Loucy (cell line): ENCODE data around the gene TMEM258.

Experiments
- H2AFZ ChIP-seq: fragments of 200-600 bp; sonication (generic); 2 replicates; pipeline ENCODE4 v1.6.0; 2016; ENCODE audit warnings: antibody characterized with exemption, mild to moderate bottlenecking, low read length, moderate library complexity
- H3F3A ChIP-seq: fragments of 200-600 bp; 2 replicates; pipeline ENCODE4 v1.6.0; 2016; ENCODE audit warnings: antibody characterized with exemption, low read depth, mild to moderate bottlenecking
- H3K27me3 ChIP-seq: fragments of 200-600 bp; sonication (generic); 2 replicates; pipeline ENCODE4 v1.6.1; 2014; ENCODE audit warnings: low read length, mild to moderate bottlenecking; ENCODE audit not compliant: insufficient read depth, poor library complexity, severe bottlenecking
- H3K36me3 ChIP-seq: fragments of 200-600 bp; sonication (generic); 2 replicates; pipeline ENCODE4 v1.6.1; 2016; ENCODE audit warnings: low read length; ENCODE audit not compliant: insufficient read depth
- H3K4me1 ChIP-seq: fragments of 200-600 bp; sonication (generic); 2 replicates; pipeline ENCODE4 v1.5.1; 2014; ENCODE audit warnings: low read length, mild to moderate bottlenecking; ENCODE audit not compliant: insufficient read depth, poor library complexity, severe bottlenecking
- H3K4me2 ChIP-seq: fragments of 200-600 bp; sonication (generic); 2 replicates; pipeline ENCODE4 v1.6.0; 2014; ENCODE audit warnings: antibody characterized with exemption, low read length, low read depth, mild to moderate bottlenecking; ENCODE audit not compliant: poor library complexity, severe bottlenecking
- H3K4me3 ChIP-seq: fragments of 200-600 bp; sonication (generic); 2 replicates; pipeline ENCODE4 v1.5.1; 2014; ENCODE audit warnings: low read length, mild to moderate bottlenecking, mixed read lengths; ENCODE audit not compliant: poor library complexity, severe bottlenecking
- H3K79me2 ChIP-seq: fragments of 200-600 bp; sonication (generic); 2 replicates; pipeline ENCODE4 v1.6.1; 2014; ENCODE audit warnings: low read length; ENCODE audit not compliant: insufficient read depth
- H3K9ac ChIP-seq: fragments of 200-600 bp; sonication (generic); 2 replicates; pipeline ENCODE4 v1.6.0; 2014; ENCODE audit warnings: mild to moderate bottlenecking, low read depth, low read length, moderate library complexity; ENCODE audit not compliant: poor library complexity, severe bottlenecking
- H3K9me2 ChIP-seq: fragments of 200-600 bp; sonication (generic); replicated peaks from 2 replicates; pipeline ENCODE4 v1.6.1; 2016; ENCODE audit warnings: low read depth, low read length, mixed read lengths
- H3K9me3 ChIP-seq: fragments of 200-600 bp; sonication (generic); 2 replicates; pipeline ENCODE4 v1.6.1; 2014; ENCODE audit warnings: mild to moderate bottlenecking, antibody characterized with exemption, low read length, low read depth; ENCODE audit not compliant: insufficient read depth
- H4K20me1 ChIP-seq: fragments of 200-600 bp; sonication (generic); 2 replicates; pipeline ENCODE4 v1.6.0; 2014; ENCODE audit warnings: antibody characterized with exemption, low read length, mild to moderate bottlenecking; ENCODE audit not compliant: insufficient read depth, poor library complexity, severe bottlenecking
- EZH2phosphoT487 ChIP-seq: fragments of 200-600 bp; IDR thresholded peaks from 2 replicates; pipeline ENCODE4 v1.6.1; 2018; ENCODE audit warnings: antibody characterized with exemption, mild to moderate bottlenecking, moderate library complexity, borderline replicate concordance
- TF ChIP-seq, protein P1 (sequence below): fragments of 200-600 bp; sonication (generic); conservative IDR thresholded peaks from 2 replicates; pipeline ENCODE4 v1.5.1; 2014; ENCODE audit warnings: mild to moderate bottlenecking, antibody characterized with exemption, low read length

The TMEM258 gene

DNA sequence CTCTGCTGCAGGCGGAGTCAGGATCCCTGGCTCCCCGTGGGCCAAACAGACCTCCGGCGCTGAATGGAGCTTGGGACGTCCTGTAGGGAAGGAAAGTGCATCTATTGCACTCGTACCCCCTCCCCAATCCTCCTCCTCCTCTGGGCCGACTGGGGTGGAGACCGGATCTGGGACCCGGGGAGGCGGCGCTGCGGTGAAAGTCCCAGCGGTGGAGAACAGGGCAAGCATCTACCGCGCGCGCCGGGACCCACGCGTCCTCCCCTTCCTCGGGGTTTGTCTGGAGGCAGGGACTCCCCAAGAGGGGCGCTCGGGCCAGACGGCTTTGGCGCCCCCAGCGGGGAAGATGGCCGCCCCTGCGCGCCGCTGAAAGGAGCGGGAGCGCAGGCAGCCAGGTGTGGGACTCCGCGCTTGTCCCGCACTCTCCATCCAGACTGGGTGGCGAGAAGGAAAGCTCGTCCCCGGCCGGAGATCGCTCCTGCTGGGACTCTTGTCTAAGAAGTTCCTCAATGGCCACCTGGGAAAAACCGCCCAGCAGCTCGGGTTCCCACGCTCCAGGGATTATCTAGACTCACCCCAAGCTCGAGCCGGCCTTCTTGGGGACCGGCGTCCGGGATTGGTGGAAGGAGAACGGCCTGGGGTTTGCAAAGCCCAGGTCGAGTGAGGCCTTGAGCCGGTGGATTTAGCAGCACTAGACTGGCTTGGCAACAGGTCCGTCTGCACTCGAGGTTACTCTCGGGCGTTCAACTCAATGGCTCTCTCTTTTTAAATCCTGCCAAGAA is 36.4 kb upstream of the TMEM258 start:
- H3K4me3 ChIP-seq = peak overlapping the region; percentile 84
- peaks cover 53% of the 10 kb centered on the region for H3K4me1 ChIP-seq
- 0 out of 2 replicates have a peak, but pooled peaks cover 4% of the 10 kb centered on the region for H3K36me3 ChIP-seq
- H2AFZ ChIP-seq = no peak overlapping the region
- peak overlapping the region; percentile 96 for H3K9ac ChIP-seq
- no peaks in the 10 kb centered on the region for H3K9me2 ChIP-seq
- H4K20me1 ChIP-seq = peaks cover 45% of the 10 kb centered on the region
- TF ChIP-seq, protein P1, sequence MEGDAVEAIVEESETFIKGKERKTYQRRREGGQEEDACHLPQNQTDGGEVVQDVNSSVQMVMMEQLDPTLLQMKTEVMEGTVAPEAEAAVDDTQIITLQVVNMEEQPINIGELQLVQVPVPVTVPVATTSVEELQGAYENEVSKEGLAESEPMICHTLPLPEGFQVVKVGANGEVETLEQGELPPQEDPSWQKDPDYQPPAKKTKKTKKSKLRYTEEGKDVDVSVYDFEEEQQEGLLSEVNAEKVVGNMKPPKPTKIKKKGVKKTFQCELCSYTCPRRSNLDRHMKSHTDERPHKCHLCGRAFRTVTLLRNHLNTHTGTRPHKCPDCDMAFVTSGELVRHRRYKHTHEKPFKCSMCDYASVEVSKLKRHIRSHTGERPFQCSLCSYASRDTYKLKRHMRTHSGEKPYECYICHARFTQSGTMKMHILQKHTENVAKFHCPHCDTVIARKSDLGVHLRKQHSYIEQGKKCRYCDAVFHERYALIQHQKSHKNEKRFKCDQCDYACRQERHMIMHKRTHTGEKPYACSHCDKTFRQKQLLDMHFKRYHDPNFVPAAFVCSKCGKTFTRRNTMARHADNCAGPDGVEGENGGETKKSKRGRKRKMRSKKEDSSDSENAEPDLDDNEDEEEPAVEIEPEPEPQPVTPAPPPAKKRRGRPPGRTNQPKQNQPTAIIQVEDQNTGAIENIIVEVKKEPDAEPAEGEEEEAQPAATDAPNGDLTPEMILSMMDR = peak; percentile 56
- no peak for TF ChIP-seq EZH2phosphoT487
- H3K79me2 ChIP-seq = peaks cover 85% of the 10 kb centered on the region
- peaks cover 14% of the 10 kb centered on the region for H3F3A ChIP-seq
- peaks cover 12% of the 10 kb centered on the region for H3K27me3 ChIP-seq
- H3K9me3 ChIP-seq = no peaks in the 10 kb centered on the region
- peak overlapping the region; percentile 95 for H3K4me2 ChIP-seq

DNA sequence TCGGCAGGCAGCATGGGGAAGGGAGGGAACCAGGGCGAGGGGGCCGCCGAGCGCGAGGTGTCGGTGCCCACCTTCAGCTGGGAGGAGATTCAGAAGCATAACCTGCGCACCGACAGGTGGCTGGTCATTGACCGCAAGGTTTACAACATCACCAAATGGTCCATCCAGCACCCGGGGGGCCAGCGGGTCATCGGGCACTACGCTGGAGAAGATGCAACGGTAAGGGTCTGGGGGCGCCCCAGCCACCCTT is 35.9 kb upstream of the TMEM258 start:
- H3K4me3 ChIP-seq = peak overlapping the region; percentile 84

DNA sequence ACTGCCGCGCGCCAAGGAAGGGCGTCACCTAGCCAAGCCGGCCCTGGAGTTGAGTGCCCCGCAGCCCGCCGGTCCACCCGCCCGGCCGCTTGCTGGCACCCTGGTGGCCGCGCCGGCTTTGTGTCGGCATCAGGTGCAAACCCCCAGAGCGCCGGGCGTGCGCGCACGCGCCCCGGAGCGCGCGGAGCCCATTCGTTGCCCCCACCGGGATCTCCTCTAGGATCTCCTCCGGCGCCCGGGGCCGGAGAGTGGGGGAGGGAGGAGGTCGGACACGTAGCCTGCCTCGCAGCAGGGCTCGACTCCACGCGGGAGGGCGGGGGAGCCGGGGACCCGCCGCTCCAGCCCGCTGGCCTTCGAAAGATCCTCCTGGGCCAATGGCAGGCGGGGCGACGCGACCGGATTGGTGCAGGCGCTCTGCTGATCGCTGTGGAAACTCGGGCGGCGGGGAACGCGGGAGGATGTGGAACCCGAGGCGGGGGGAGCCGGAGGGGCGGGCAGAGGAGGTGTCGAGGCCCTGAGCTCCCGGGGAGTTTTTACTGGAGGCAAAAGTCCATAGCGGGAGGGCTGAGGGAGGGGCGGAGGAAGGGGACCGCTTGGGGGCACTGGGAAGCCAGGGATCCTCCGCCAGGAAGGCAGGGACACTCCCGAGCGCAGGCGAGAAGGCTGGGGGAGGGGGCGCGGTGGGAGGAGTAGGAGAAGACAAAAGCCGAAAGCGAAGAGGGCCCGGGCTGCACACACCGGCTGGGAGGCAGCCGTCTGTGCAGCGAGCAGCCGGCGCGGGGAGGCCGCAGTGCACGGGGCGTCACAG is 35.4 kb upstream of the TMEM258 start, which contains the start of gene FADS2:
TSS of gene FADS2 (plus strand) at position 730 of the 808 bp plus-strand sequence. CDS start 91 bp downstream, outside the sequence.
- Histone ChIP-seq H3K27me3 (peaks cover 12% of the 10 kb centered on the region), H3K4me3 (peak within 1 kb of the TSS; percentile 84), H3K9me2 (no peaks in the 10 kb centered on the region), H4K20me1 (peaks cover 45% of the 10 kb centered on the region), H3F3A (peaks cover 3% of the 10 kb centered on the region; the same call in 1 of the 2 replicates), H3K4me1 (peaks cover 42% of the 10 kb centered on the region), H3K36me3 (0 out of 2 replicates have a peak, but pooled peaks cover 4% of the 10 kb centered on the region), H3K4me2 (peak within 1 kb of the TSS; percentile 95), H3K9me3 (no peaks in the 10 kb centered on the region), H3K79me2 (peaks cover 75% of the 10 kb centered on the region), H2AFZ (no peak within 1 kb of the TSS; the same call in 1 of the 2 replicates), H3K9ac (peak within 1 kb of the TSS; percentile 96)
- no peak for TF ChIP-seq EZH2phosphoT487
- TF ChIP-seq, protein P1 = no peak; the same call in 1 of the 2 replicates

More for the DNA sequence above, 35.9 kb upstream of the TMEM258 start:
- no peaks in the 10 kb centered on the region for H3K9me3 ChIP-seq
- peaks cover 12% of the 10 kb centered on the region for H3K27me3 ChIP-seq
- H3K79me2 ChIP-seq = peaks cover 80% of the 10 kb centered on the region
- H3K4me2 ChIP-seq = peak overlapping the region; percentile 95
- H3F3A ChIP-seq = peaks cover 9% of the 10 kb centered on the region
- peaks cover 45% of the 10 kb centered on the region for H4K20me1 ChIP-seq
- H3K4me1 ChIP-seq = peaks cover 48% of the 10 kb centered on the region
- no peaks in the 10 kb centered on the region for H3K9me2 ChIP-seq
- H2AFZ ChIP-seq = no peak overlapping the region
- H3K36me3 ChIP-seq = 0 out of 2 replicates have a peak, but pooled peaks cover 4% of the 10 kb centered on the region
- no peak for TF ChIP-seq EZH2phosphoT487
- TF ChIP-seq, protein P1 = no peak
- H3K9ac ChIP-seq = peak overlapping the region; percentile 96
